HG03045 (cell line): ENCODE measurements around the gene PFKFB2.
"Not testable (repeated sequence)": the region's sequence is repeated elsewhere in the genome, so short reads cannot be mapped to it uniquely, and the experiment has no call there.

ENCODE experiments used
- ATAC-seq: cut with Tn5 transposase; IDR thresholded peaks from one replicate; pipeline ENCODE4 v1.9.1; 2021; ENCODE audit warnings: mild to moderate bottlenecking, moderate library complexity; ENCODE audit not compliant: unreplicated experiment

Gene PFKFB2

DNA sequence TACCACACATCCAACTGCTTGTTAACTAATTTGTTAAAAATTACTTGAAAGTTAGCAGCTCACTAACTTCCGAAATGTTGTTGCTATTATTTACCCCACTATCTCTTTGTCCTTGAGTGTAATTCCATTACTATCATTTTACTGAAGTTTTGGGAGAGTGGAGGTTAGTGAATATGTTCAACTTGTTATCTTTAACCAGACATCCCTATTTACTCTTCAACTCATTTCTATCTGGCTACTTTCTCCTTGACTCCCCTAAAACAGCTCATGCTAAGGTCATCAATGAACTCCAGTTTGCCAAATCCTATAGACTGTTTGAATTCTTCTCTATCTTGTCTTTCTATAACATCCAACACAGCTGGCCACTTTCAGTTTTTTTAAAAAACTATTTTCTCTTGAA lies 16.2 kb upstream of the PFKFB2 start:
- ATAC-seq = no peak

DNA sequence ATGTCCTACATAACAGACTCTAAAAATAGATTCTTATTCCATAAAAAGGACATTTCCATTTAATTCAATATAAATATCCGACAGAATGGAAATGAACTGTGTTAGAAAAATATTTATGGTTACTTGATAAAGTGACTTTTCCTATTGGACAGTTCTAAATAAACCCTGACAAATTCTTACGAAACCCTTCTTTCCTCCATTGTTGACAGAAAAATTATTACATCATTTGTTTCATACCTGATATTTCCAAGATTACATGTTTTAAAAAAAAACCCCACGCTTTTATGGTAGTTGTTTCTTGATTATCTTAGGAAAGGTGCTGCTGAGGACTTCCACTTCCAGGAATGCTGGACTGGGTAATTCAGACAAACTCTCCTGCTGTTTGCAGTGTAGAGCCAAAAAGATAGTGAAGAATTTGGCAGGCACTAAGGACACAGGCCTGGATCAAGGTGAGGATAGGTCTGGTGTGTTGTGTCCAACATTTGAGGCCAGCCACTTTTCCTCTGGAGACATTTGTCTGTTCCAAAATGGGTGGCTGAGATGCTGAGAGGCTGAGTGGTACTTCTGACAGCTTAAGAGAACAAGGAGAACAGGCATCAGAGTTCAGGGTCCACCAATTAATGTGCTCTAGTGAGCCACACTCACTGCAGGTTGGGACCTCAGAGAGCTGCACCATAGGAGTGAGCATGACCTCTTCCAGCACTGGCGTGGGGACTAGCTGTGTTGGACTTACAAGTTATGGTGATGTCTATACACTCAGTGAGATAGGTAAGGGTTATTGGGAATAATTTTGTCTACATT lies 13.5 kb upstream of the PFKFB2 start:
- no peak for ATAC-seq

DNA sequence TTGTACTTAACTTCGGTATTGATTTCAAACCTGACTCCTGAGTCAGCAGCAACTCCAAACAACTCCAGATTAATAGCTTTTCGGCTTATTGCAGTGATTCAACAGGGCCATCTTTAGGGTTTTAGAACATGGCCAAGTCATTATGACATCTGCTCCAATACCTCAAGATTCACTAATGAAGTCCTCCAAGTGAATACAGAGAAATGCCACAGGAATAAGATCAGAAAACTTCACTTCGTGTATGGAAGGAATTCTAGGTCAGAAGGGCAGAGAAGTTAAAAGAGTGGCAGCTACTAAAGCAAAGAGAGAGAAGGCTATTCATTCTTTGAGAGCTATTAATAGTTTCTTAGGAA lies 12.9 kb upstream of the PFKFB2 start:
- ATAC-seq = no peak

DNA sequence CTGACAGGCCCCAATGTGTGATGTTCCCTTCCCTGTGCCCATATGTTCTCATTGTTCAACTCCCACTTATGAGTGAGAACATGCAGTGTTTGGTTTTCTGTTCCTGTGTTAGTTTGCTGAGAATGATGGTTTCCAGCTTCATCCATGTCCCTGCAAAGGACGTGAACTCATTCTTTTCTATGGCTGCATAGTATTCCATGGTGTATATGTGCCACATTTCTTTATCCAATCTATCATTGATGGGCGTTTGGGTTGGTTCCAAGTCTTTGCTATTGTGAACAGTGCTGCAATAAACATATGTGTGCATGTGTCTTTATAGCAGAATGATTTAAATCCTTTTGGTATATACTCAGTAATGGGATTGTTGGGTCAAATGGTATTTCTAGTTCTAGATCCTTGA lies 11.7 kb upstream of the PFKFB2 start:
- ATAC-seq = not testable (repeated sequence)

DNA sequence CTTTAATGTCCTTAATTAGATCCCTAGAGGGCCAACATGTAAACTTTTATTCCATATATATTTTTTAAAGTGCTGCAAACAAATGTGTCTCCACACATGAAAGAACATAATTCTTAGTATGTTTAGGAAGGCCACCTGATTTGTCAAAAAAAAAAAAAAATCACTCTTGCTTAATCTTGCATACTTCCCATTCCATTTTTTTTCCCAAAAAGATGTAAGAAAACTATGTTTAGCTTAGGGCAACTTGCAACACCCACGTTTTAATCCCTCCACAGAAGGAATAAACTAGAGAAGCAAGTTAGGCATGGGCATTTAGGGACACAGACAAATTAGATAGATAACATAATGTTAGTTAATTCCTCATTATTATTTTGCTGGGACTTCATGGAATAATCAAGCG lies 7.6 kb upstream of the PFKFB2 start:
- no peak for ATAC-seq

DNA sequence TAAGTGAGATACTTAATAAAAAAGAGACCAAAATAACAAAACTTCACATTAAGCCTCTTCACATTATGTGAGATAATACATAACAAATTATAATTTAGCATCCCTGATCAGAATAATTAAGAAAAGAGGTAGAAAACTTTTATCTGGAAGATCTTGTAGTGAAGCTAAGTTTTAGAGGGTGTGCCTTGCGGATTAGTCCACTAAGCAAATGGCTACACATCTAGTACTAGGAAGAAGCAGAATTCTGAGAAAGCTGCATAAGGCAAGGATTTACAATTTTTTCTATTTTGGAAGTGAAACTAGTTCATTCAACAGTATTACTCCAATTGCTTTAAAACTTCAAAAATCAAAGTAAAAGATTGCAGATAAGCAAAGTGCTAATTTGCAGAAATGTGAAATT lies 5.6 kb upstream of the PFKFB2 start:
- no peak for ATAC-seq

DNA sequence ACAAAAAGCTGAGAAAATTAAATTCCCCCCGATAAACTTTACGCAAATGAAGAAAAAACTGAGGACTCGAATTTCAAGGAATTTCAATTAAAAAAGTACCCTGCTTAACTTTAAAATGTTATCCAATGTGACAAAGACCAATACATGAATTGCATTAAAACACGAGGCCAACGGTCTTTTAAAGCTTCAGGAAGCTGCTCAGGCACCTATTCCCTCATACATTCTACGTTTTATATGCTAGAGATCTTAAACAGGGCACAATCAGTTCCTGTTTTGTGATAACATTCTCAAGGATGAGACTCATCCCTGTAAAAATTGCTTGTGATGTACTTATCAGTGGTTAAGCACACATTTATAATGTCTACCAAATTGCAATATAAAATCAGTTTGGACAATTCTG lies 5.0 kb upstream of the PFKFB2 start:
- no peak for ATAC-seq

DNA sequence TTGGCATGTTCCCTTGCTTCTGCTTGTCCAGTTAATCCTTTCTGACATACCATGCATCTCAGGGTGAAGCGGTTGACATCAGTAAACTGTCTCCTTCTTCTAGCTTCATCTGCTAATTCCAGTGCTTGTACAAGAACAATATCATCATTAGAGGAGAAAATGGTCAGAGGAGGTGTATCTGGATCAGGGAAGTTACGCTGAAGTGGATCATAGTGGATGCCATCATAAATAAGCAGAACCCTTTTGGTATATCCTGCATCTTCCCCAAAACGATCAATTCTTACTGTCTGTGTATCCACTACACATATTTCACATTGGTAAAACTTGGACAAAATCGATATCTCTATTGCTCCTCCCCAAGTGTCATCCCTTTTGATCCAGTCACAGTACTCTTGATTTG lies 4.0 kb upstream of the PFKFB2 start:
- ATAC-seq = no peak

DNA sequence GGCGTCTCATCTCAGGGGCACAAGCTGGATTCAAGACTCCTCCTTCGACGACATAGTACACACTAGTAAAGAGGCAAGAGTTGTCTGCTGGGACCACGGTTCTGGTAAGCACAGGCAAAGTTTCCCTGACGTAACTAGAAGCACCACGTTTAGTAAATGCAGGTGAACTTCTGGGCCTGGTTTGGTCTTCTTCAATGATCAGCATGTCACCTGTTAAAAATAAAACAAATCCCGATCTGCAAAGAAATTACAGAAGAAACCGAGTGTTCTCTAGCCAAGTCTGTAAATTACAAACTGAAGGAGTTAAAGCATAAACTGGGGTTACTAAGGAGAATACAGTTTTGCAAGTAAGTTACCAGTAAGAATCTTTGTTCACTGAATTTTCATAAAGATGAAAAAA lies 3.6 kb upstream of the PFKFB2 start:
- no peak for ATAC-seq

DNA sequence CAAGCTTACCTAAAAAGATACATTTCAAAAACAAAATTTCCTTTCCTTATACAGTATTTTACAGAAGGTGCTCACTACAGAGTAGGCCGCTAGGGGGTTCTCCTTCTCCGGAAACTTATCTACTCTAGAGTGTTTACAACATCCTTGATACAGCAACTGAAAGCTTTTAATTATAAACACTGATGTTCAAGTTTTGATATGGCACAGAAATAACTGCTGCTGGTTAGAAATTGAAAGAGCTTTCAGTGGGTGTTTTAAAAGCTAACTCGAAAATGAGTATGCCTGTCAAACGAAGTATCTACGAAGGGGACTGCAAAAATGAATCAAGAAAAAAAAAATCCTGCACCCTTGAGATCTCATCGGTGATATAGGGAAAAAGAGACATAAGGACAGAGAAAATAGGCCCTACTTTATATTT lies 3.1 kb upstream of the PFKFB2 start:
- ATAC-seq = no peak

DNA sequence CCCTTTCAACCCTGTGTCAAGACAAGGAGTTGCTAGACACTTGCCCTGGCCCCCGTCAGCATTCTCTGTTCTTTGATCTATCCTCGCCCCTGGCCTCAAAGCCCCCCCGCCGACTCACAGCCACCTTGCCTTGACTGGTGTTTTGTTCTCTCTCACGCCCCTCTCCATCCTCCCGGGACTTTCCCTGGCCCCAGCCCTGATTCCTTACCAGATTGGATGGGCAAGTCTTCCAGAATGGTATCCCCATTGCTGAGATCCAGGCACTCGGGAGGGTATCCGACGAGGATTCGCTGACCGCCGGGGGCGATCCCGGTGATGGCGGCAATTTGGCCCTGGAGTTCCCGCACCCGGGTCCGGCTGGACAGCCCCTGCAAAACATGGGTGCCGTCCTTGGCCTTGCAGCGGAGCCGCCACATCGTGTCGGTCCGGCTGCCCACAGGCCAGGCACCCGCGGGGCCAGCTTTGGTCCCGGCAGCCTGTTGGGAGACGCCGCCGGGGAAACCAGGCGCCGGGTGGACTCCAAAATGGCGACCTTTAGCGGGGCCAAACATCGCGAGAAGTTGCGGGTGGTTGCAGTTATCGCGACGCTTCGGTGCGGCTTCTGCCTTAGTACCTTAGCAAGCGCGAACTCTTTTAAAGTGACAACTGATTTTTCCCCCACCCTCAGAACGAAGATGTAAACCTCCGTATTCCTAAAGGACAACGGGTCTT lies 2.4 kb upstream of the PFKFB2 start:
- ATAC-seq = peak; percentile 58

DNA sequence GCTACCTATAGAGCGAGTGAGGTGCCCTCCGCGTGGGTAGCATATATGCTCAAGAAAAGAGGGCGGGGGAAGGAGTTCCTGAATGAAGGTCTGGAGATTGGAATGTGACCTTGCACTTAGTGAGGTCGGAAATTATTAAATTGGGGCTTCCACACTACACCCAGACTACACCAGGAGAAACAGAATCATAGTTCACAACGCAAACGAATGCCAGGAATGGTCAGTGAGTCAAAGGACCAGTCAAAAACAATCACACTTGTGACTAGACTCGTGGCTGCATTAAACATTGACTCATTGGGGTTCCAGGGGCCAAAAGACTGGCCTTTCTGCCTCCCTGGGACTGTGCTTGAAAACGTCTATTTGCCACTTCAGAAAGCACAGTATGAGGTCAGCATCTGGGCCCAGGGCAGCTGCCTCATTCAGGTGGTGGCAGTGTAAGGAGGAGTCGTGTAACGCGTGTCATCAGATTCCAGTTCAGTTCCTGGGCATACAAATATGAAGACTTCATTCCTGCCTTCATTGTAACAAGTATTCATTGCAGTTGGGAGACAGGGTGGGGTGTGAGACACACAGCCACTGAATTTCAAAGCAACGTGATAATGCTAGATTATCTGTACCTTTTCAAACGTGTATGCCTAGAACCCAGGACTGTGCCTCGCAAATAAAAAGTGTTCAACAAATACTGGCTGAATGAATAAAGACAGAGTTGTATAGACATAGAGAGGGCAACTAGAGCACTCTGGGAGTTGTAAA lies 1.7 kb upstream of the PFKFB2 start, which contains the start of gene YOD1:
YOD1 (minus strand) TSS at position 18 of the 753 bp plus-strand sequence. CDS start 178 bp downstream, outside the sequence.
- no peak for ATAC-seq

DNA sequence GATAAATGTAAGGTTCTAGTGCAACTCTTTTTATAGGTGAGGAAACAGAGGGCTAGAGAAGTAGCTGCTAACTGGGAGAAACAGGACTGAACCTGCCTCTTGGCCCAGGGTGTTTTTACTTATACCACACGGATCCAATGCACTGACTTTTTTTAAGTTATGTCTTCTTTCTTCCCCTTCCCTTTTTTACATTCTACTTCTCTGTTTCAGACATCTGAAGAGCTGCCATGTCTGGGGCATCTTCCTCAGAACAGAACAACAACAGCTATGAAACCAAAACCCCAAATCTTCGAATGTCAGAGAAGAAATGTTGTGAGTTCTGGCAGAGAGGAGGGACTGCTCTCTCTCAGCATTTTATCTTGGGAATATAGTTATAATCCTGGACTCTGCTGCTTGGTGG lies 1.4 kb downstream of the PFKFB2 start:
- no peak for ATAC-seq

DNA sequence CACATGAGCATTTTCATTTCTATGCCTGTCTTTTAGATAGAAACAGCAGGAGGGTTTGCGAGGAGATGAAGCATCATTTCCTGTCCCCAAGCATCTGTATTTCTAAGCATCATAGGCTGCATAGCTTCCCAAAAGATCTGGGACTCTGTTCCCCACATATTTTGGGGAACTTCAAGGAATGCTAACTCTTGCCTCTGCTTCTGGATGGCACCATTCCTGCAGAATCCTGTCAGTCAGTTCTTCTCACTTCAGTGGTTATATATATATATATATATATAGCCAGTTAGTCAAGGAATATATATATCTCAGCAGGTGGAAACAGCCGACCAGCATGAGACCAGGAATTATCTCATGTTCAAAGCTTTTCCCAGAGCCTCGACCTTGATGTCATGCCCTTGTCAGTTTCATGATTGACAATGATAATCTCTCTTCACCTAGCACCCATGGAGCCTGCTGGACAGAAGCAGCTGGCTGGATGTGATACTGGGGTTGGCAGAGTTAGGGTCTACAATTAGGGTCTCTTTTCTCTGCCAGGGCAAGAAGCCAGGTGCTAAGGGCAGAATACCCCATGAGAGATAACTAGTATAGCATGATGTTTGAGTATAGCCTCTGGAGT lies 2.4 kb downstream of the PFKFB2 start:
- ATAC-seq = no peak

DNA sequence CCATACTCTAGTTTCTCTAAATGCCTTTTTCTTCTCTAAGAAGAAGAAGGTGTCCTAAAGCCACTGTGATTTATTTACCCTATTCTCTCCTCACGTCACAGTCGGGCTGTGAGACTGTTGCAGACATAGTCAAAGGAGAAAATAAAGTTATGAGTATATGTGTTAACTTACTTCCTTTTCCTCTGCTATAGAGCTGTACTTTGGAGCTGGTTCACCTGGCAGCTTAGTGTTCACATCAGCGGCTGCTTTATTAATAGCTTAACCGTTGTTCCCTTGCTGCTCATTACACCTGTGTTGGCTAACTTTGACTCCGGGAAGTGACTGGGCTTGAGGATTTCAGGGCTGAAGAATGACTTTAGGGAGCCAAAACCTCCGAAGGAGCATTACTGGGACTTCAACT lies 3.6 kb downstream of the PFKFB2 start:
- no peak for ATAC-seq

DNA sequence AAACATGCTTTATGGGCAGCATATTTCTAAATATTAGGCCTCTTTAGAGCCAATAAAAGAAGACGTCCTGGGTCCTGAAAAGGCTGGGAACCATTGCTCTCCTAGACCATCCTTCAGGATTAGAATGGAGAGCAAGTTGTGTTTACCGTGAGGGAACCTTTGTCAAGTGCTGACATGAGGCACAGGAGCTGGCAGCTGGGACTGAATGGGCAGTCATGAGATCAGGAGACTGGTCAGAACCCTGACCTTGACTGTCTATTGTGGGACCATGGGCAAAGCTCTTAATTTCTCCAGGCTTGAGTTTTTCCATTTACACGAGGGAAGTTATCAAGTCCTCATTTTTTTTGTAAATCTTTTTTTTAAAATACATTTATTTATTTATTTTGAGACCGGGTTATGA lies 5.2 kb downstream of the PFKFB2 start:
- ATAC-seq = no peak

DNA sequence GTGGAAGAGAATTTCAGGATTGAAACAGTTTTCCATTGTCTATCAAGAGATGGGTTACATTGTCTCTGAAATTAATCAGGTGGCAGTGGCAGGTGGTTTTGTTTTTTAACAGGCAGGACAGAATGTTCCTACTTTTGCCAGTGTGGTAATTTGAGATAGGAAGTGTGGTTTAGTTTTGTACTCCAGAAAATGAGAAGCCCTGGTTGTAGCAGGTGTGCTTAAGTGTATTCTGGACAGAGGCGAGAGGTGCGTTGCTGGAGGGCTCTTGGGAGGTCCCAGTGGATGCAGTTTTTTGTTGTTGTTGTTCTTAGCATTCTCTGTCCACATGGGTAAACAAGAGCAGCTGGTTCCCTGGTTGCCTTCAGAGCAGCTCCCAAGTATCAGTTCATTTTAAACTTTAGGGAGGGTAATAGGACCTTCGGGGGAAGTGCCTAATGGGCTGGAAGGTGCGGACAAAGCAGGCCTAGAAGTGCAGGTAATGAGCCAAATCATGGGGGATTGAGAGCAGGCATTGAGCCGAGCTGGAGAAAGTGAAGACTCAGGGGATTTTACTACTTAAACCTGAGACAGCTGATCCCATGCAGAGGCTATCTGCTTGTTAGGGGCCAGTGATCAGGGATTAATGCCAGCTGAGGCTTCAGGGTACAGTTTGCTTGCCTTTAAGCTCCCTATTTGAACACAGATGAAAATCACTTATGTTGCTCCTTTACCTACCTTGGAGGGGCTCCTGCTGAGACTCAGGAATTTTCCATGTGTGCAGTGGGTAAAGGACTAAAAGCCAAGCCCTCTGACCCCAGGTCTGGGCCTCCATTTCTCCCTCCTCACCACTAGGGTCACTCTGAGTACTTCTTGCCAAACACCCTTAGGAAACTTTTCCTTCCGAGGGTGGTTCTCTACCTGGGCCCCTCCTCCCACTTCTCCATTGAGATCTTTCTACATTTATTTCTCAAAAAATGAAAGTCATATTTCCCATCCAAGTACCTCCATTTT lies 6.1 kb downstream of the PFKFB2 start:
- no peak for ATAC-seq

DNA sequence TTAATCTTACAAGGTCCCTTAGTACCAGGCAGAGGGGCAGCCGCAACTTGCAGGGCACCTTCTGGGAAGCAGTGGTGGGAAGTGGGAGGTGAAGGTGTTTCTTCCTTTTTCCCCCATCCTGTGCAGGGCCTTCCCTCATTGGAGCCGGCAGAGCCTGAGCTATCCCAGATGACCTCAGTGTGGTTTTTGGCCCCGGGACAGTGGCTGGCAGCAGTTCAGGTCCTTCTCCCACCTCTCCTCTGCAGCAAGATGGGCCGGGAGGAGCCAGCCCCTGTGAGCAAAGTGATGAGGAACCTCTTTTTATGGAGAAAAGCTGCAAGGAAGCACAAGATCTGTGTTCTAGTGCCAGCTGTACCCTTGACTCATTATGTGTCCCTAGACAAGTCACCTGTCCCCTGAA lies 6.8 kb downstream of the PFKFB2 start:
- ATAC-seq = no peak

DNA sequence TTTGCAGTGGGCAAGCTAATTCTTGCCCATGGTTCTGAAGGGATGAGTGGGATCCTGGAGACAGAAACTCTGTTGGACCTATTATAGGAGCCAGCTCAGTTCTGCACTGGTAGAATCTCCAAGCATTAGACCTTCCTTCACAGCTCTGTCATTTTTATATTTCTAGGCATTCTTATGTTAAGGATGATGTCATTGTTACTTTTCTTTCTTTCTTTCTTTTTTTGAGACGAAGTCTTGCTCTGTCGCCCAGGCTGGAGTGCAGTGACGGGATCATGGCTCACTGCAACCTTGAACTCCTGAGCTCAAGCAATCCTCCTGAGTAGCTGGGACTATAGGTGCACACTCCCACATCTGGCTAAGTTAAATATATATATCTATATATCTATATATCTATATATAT lies 7.5 kb downstream of the PFKFB2 start:
- ATAC-seq = no peak

DNA sequence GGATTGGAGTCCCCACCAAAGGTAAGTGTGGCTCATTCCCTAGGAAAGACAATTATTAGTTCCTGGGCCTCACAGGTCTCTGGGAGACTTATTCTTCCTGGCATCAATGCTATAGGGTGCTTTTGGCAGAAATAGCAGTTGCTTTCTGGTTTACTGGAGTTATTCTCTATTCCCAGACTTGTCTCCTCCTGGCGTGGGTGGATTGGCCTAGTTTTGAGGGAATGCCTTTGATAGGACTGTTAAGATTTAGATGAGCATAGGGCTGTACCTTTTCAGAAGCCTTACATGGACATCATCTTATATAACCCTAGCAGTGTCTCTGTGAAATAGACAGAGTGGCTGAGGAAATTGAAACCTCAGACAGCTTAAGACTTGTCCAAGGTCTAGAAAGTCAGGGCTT lies 9.0 kb downstream of the PFKFB2 start:
- ATAC-seq = no peak
